ENCODE results near the gene QSOX2. TPM values are rescaled to one million over a fixed set of nuclear protein-coding genes. Genes with fewer than 3 reads are reported as not detected.

Gene QSOX2
- total and polyA plus RNA-seq, 4 donors = 0.79 to 12.7 (median 4.3) TPM

GRCh38 chr9:136187197-136187596 is 58.4 kb downstream of the QSOX2 start (continued):
- TF ChIP-seq CTCF (IDR thresholded peaks at IDR 0.05; ENCODE audit: low read depth, low read length, missing input control) (no peak), GABPA (IDR thresholded peaks at IDR 0.05 in 1 of 2, conservative IDR thresholded peaks at IDR 0.05 in 1 of 2) (no peak), YY1 (IDR thresholded peaks at IDR 0.05) (no peak), RXRA (IDR thresholded peaks at IDR 0.05) (no peak)

DNA sequence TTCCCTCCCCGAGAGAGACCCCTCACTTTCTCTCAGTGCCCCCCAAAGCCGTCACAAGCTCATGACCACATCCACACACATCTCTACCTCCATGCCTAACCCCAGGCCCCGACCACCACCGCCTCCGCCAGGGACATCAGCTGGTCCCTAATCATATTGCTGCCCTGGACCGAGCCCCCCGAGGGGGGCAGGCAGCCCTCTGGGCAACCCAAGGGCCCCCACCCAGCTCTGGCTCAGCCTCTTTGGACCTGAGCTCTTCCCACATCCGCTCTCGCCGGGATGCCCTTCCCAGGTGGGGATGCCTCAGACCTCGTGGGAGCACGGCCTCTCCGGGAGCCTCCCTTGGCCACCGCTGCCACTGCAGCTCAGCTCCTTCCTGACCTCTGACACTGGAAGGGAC is 59.2 kb downstream of the QSOX2 start:
- H3K27ac ChIP-seq (ENCODE audit: low read depth in 1 of 2, low read length in 2 of 2) = no peak overlapping the region
- no peaks in the 10 kb centered on the region for H3K36me3 ChIP-seq (ENCODE audit: control insufficient read depth in 4 of 4, insufficient read depth in 3 of 4, low read depth in 1 of 4, low read length in 3 of 4)
- no peak for DNase-seq (ENCODE audit: low spot score)
- H3K4me3 ChIP-seq (ENCODE audit: low read depth in 1 of 3, low read length in 3 of 3) = no peak overlapping the region
- no peak for TF ChIP-seq EGR1 (IDR thresholded peaks at IDR 0.05; ENCODE audit: low read depth in 2 of 2)
- TF ChIP-seq REST (IDR thresholded peaks at IDR 0.05) = no peak
- TF ChIP-seq NR2F2 (IDR thresholded peaks at IDR 0.05) = no peak
- no peak for TF ChIP-seq YY1 (IDR thresholded peaks at IDR 0.05)
- no peak for TF ChIP-seq JUND (IDR thresholded peaks at IDR 0.05)
- no peak for TF ChIP-seq TAF1 (conservative IDR thresholded peaks at IDR 0.05)
- no peak for TF ChIP-seq HNF4G (IDR thresholded peaks at IDR 0.05)
- TF ChIP-seq HNF4A (conservative IDR thresholded peaks at IDR 0.05) = no peak
- TF ChIP-seq RXRA (IDR thresholded peaks at IDR 0.05) = no peak
- TF ChIP-seq, protein P1, sequence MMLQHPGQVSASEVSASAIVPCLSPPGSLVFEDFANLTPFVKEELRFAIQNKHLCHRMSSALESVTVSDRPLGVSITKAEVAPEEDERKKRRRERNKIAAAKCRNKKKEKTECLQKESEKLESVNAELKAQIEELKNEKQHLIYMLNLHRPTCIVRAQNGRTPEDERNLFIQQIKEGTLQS (IDR thresholded peaks at IDR 0.05) = no peak
- TF ChIP-seq GABPA (IDR thresholded peaks at IDR 0.05 in 1 of 2, conservative IDR thresholded peaks at IDR 0.05 in 1 of 2) = no peak
- H3K27me3 ChIP-seq (ENCODE audit: control insufficient read depth in 4 of 4, insufficient read depth in 4 of 4, low read length in 3 of 4) = peaks cover 0 to 12% (median under 1%) of the 10 kb centered on the region in 4 donors
- H3K9ac ChIP-seq (ENCODE audit: low read depth in 1 of 2, low read length in 2 of 2) = no peak overlapping the region
- no peaks in the 10 kb centered on the region for H3K4me1 ChIP-seq (ENCODE audit: control insufficient read depth in 4 of 4, insufficient read depth in 4 of 4, low read length in 3 of 4)
- H3K9me3 ChIP-seq (ENCODE audit: control insufficient read depth in 4 of 4, low read length in 3 of 4) = no peaks in the 10 kb centered on the region
- WGBS = 61% methylated on average over 14 of the region's 14 CpGs

DNA sequence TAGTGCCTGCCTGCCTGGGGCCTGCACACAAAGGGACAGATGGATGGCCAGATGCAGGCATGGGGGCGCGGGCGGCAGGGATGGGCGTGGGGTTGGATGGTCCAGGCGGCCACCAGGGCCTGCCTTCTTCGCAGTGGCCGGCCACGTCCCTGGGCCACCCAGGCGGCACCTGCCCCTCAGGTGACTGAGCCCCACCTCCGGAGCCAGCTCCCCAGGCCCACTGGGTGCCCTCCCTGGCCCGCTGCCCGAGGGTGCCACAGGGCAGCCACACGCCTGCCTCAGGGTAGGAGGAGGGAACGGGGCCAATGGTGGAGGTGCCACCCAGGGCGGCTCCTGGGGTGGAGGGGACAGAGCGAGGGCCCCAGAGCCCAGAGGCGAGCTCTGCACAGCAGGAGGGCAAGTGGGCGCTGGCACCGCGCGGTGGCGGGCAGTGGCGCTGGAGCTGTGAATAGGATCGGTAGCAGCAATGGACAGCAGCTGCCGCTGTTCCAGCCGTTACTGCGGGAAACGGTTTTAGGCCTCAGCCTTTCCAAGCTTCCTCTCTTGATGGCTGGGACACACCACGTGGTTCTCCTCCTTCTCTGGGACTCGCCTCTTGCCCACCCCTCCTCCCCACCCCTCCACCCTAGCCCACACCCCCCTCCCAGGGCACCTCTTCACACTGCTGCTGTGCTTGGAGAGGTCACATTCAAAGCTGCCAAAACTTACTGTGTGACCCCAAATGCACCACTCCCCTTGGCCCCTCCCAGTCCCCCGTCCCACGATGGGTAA is 59.8 kb downstream of the QSOX2 start:
- Histone ChIP-seq H3K36me3 (ENCODE audit: control insufficient read depth in 4 of 4, insufficient read depth in 3 of 4, low read depth in 1 of 4, low read length in 3 of 4) (no peaks in the 10 kb centered on the region), H3K9ac (ENCODE audit: low read depth in 1 of 2, low read length in 2 of 2) (no peak overlapping the region), H3K27ac (ENCODE audit: low read depth in 1 of 2, low read length in 2 of 2) (no peak overlapping the region), H3K27me3 (ENCODE audit: control insufficient read depth in 4 of 4, insufficient read depth in 4 of 4, low read length in 3 of 4) (peaks cover 0 to 12% (median under 1%) of the 10 kb centered on the region in 4 donors), H3K4me3 (ENCODE audit: low read depth in 1 of 3, low read length in 3 of 3) (no peak overlapping the region), H3K4me1 (ENCODE audit: control insufficient read depth in 4 of 4, insufficient read depth in 4 of 4, low read length in 3 of 4) (no peaks in the 10 kb centered on the region), H3K9me3 (ENCODE audit: control insufficient read depth in 4 of 4, low read length in 3 of 4) (no peaks in the 10 kb centered on the region)
- DNase-seq (ENCODE audit: low spot score) = no peak
- 66% methylated on average over 32 of the region's 32 CpGs for WGBS
- TF ChIP-seq FOXA1 (IDR thresholded peaks at IDR 0.05) = no peak
- no peak for TF ChIP-seq REST (IDR thresholded peaks at IDR 0.05)
- no peak for TF ChIP-seq CTCF (IDR thresholded peaks at IDR 0.05; ENCODE audit: low read depth, low read length, missing input control)
- TF ChIP-seq HNF4A (conservative IDR thresholded peaks at IDR 0.05) = no peak
- TF ChIP-seq GABPA (IDR thresholded peaks at IDR 0.05 in 1 of 2, conservative IDR thresholded peaks at IDR 0.05 in 1 of 2) = no peak
- TF ChIP-seq TAF1 (conservative IDR thresholded peaks at IDR 0.05) = no peak
- no peak for TF ChIP-seq RXRA (IDR thresholded peaks at IDR 0.05)
- TF ChIP-seq, protein P1 (IDR thresholded peaks at IDR 0.05) = no peak
- no peak for TF ChIP-seq FOXA2 (IDR thresholded peaks at IDR 0.05)
- no peak for TF ChIP-seq MAX (IDR thresholded peaks at IDR 0.05)
- no peak for TF ChIP-seq EGR1 (IDR thresholded peaks at IDR 0.05; ENCODE audit: low read depth in 2 of 2)
- no peak for TF ChIP-seq YY1 (IDR thresholded peaks at IDR 0.05)

All from liver (tissue), 9 donors.